Neutrophil (primary cell): ENCODE measurements around the gene ANO2.

ENCODE experiments used
- H3K27ac ChIP-seq: fragments of 200-600 bp; sonication (generic); 2 replicates; pipeline ENCODE4 v1.5.1; 2016; ENCODE audit warnings: mild to moderate bottlenecking, moderate library complexity
- H3K27me3 ChIP-seq: fragments of 200-600 bp; sonication (generic); 2 replicates; pipeline ENCODE4 v1.6.0; 2016; ENCODE audit warnings: mild to moderate bottlenecking
- H3K36me3 ChIP-seq: fragments of 200-600 bp; sonication (generic); 2 replicates; pipeline ENCODE4 v1.5.1; 2017
- H3K4me1 ChIP-seq, 2 experiments: fragments of 200-600 bp in 1 of 2; sonication (generic) in 1 of 2; 1 replicate in 1 of 2; 2 replicates in 1 of 2; pipeline versions ENCODE4 v1.5.1 to v1.6.1; 2013 to 2016; ENCODE audit warnings: low read depth in 1 of 2, low read length in 1 of 2, mild to moderate bottlenecking in 1 of 2, moderate library complexity in 1 of 2; ENCODE audit not compliant: control insufficient read depth in 1 of 2, insufficient read depth in 1 of 2
- H3K4me3 ChIP-seq, 2 experiments: fragments of 200-600 bp in 1 of 2; sonication (generic) in 1 of 2; 1 replicate in 1 of 2; 2 replicates in 1 of 2; pipeline ENCODE4 v1.5.1; 2013 to 2016; ENCODE audit warnings: low read depth in 1 of 2, low read length in 1 of 2, mild to moderate bottlenecking in 1 of 2, moderate library complexity in 1 of 2
- H3K9me3 ChIP-seq: fragments of 200-600 bp; sonication (generic); 2 replicates; pipeline ENCODE4 v1.5.1; 2016
- CTCF ChIP-seq: fragments of 200-600 bp; sonication (generic); IDR thresholded peaks from 2 replicates; pipeline ENCODE4 v1.5.1; 2016; ENCODE audit warnings: antibody characterized with exemption

Gene ANO2

GRCh38 chr12:5908251-5908650, 36.8 kb downstream of the ANO2 start:
- TF ChIP-seq CTCF: no peak
- Histone ChIP-seq H3K36me3 (no peaks in the 10 kb centered on the region), H3K27ac (no peak overlapping the region)

GRCh38 chr12:5907807-5908206, 37.3 kb downstream of the ANO2 start:
- Histone ChIP-seq H3K27me3 (peaks cover 27% of the 10 kb centered on the region), H3K36me3 (no peaks in the 10 kb centered on the region), H3K4me3 (no peak overlapping the region), H3K9me3 (no peaks in the 10 kb centered on the region), H3K4me1 (no peaks in the 10 kb centered on the region), H3K27ac (no peak overlapping the region)
- no peak for TF ChIP-seq CTCF

More at GRCh38 chr12:5908251-5908650, 36.8 kb downstream of the ANO2 start:
- no peak overlapping the region for H3K4me3 ChIP-seq
- H3K4me1 ChIP-seq: no peaks in the 10 kb centered on the region
- H3K9me3 ChIP-seq: no peaks in the 10 kb centered on the region
- H3K27me3 ChIP-seq: peaks cover 27% of the 10 kb centered on the region

GRCh38 chr12:5905757-5906156, 39.3 kb downstream of the ANO2 start:
- Histone ChIP-seq H3K4me1 (no peaks in the 10 kb centered on the region), H3K27me3 (peaks cover 15% of the 10 kb centered on the region), H3K36me3 (no peaks in the 10 kb centered on the region), H3K4me3 (no peak overlapping the region), H3K27ac (no peak overlapping the region), H3K9me3 (no peaks in the 10 kb centered on the region)
- no peak for TF ChIP-seq CTCF

GRCh38 chr12:5904969-5905368, 40.1 kb downstream of the ANO2 start:
- Histone ChIP-seq H3K9me3 (no peaks in the 10 kb centered on the region), H3K36me3 (no peaks in the 10 kb centered on the region), H3K27me3 (peaks cover 13% of the 10 kb centered on the region), H3K4me3 (no peak overlapping the region), H3K27ac (no peak overlapping the region), H3K4me1 (no peaks in the 10 kb centered on the region)
- TF ChIP-seq CTCF: no peak

GRCh38 chr12:5904441-5904840, 40.6 kb downstream of the ANO2 start:
- H3K36me3 ChIP-seq: no peaks in the 10 kb centered on the region
- no peak overlapping the region for H3K27ac ChIP-seq
- no peaks in the 10 kb centered on the region for H3K9me3 ChIP-seq
- no peak for TF ChIP-seq CTCF
- no peak overlapping the region for H3K4me3 ChIP-seq
- peaks cover 13% of the 10 kb centered on the region for H3K27me3 ChIP-seq
- no peaks in the 10 kb centered on the region for H3K4me1 ChIP-seq

GRCh38 chr12:5902736-5903135, 42.3 kb downstream of the ANO2 start:
- Histone ChIP-seq H3K27ac (no peak overlapping the region), H3K4me3 (no peak overlapping the region), H3K27me3 (peaks cover 3% of the 10 kb centered on the region), H3K9me3 (no peaks in the 10 kb centered on the region), H3K4me1 (no peaks in the 10 kb centered on the region), H3K36me3 (no peaks in the 10 kb centered on the region)
- TF ChIP-seq CTCF: no peak
